Testis (tissue), 3 donors: Measurements from ENCODE around the gene PRR5L. TPM values are rescaled to one million over a fixed set of nuclear protein-coding genes. Genes with fewer than 3 reads are reported as not detected.

Source experiments
- DNase-seq: peaks from one replicate; pipeline ENCODE4 v3.0.0-alpha.2; 2019
- H3K27ac ChIP-seq, 2 donors: fragments of 200-600 bp; sonication (generic); one replicate each; pipeline ENCODE4 v1.5.1; 2019
- H3K27me3 ChIP-seq: fragments of 200-600 bp; sonication (generic); one replicate; pipeline ENCODE4 v1.5.1; 2019
- H3K36me3 ChIP-seq: fragments of 200-600 bp; sonication (generic); one replicate; pipeline ENCODE4 v1.5.1; 2017; ENCODE audit warnings: low read depth; ENCODE audit errors: missing control alignments
- H3K4me1 ChIP-seq: fragments of 200-600 bp; sonication (generic); one replicate; pipeline ENCODE4 v1.5.1; 2019
- H3K4me3 ChIP-seq, 2 donors: fragments of 200-600 bp; sonication (generic); one replicate each; pipeline ENCODE4 v1.5.1; 2017 to 2019
- H3K9me3 ChIP-seq: fragments of 200-600 bp; sonication (generic); one replicate; pipeline ENCODE4 v1.5.1; 2017
- POLR2A ChIP-seq: fragments of 450-650 bp; IDR thresholded peaks from one replicate; pipeline ENCODE4 v1.6.1; 2017; ENCODE audit warnings: antibody characterized with exemption, mild to moderate bottlenecking, moderate library complexity
- WGBS, 2 donors: methylation state at CpG; one replicate each; pipeline ENCODE4 v1.1.5; 2018; 5-methylcytosine and 5-hydroxymethylcytosine counted together
- intact Hi-C: fragments of 100-400 bp; cut with DNase I; formaldehyde crosslinking; loops from one replicate; pipeline ENCODE4 v1.15.1; 2023; ENCODE audit warnings: low total_unique reads
- polyA plus RNA-seq: library from polyadenylated mRNA; stranded (reverse); fragments of 350-450 nt; fragmentation: Illumina TruSeq; extraction: RNeasy Lipid Tissue Mini Kit (QIAGEN cat#74804); gene quantifications from one replicate; pipeline ENCODE4 v1.2.3, GENCODE V29; 2014; ENCODE audit warnings: low read depth, low replicate concordance; ENCODE audit not compliant: insufficient read depth
- total RNA-seq, 2 donors: library from RNA; depleted of rRNA; stranded (reverse); fragments of >200 nt; gene quantifications; one replicate each; pipeline ENCODE4 v1.2.3, GENCODE V29; 2016
- TF ChIP-seq, protein P1 (sequence below), 3 experiments: fragments of 450-650 bp in 2 of 3; fragments of 200-600 bp in 1 of 3; sonication (generic) in 1 of 3; IDR thresholded peaks; one replicate each; pipeline ENCODE4 v1.5.1; 2016 to 2019; ENCODE audit warnings: antibody characterized with exemption in 3 of 3, mild to moderate bottlenecking in 2 of 3, moderate library complexity in 1 of 3

PRR5L gene
- total and polyA plus RNA-seq, 3 donors from 2014 or later: 8.1 to 15.4 (median 14.7) TPM

DNA sequence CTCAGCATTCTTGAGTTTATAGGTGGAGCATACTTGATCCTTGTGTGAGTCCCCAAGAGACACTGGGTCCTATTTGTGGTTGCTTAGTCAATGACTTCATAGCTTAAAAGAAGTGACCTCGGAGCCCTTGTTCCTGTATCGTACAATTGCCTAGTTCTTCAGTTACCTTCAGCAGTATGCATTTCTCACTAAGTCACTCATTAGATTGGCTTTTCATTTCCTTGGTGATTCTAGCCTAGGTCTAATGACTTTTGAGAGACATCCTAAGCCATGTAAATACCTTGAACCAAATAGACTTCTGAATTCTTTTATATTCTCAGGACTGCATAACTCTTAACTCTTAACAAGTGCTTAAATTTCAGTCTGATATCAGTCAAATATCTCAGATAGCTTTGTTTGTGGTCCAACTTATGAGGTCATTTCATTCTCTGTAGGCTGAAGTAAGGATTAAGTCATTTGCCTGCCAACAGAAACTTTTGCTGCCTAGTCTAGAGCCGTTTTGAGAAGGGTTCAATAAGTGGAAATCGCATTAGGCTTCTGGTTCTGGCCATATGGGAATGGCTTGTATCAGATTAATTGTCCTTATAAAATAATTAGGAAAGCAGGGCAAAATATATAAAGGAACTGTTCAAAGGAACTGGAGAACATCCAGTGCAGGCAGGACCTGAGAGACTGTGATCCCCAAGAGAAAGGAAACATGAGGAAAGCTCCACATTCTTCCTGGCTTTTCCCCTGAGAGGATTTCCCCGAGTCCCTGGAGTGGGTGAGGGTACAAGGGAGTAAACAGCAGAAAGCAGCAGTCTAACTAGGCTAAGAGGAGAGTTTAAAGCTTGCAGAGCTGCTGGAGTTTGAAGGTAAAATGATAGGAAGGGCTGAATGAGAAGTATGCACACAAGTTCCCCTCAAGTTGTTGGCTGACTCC is 174.1 kb downstream of the PRR5L start:
- no peak for DNase-seq
- Histone ChIP-seq H3K4me1 (no peaks in the 10 kb centered on the region), H3K27me3 (no peaks in the 10 kb centered on the region), H3K27ac (no peak overlapping the region), H3K36me3 (no peaks in the 10 kb centered on the region), H3K4me3 (no peak overlapping the region), H3K9me3 (no peaks in the 10 kb centered on the region)
- intact Hi-C loops: no loop called here
- WGBS, 2 donors: 67 to 69% methylated on average over 5 of the region's 5 CpGs
- no peak for TF ChIP-seq POLR2A
- TF ChIP-seq, protein P1, sequence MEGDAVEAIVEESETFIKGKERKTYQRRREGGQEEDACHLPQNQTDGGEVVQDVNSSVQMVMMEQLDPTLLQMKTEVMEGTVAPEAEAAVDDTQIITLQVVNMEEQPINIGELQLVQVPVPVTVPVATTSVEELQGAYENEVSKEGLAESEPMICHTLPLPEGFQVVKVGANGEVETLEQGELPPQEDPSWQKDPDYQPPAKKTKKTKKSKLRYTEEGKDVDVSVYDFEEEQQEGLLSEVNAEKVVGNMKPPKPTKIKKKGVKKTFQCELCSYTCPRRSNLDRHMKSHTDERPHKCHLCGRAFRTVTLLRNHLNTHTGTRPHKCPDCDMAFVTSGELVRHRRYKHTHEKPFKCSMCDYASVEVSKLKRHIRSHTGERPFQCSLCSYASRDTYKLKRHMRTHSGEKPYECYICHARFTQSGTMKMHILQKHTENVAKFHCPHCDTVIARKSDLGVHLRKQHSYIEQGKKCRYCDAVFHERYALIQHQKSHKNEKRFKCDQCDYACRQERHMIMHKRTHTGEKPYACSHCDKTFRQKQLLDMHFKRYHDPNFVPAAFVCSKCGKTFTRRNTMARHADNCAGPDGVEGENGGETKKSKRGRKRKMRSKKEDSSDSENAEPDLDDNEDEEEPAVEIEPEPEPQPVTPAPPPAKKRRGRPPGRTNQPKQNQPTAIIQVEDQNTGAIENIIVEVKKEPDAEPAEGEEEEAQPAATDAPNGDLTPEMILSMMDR (IDR thresholded peaks at IDR 0.05): no peak

DNA sequence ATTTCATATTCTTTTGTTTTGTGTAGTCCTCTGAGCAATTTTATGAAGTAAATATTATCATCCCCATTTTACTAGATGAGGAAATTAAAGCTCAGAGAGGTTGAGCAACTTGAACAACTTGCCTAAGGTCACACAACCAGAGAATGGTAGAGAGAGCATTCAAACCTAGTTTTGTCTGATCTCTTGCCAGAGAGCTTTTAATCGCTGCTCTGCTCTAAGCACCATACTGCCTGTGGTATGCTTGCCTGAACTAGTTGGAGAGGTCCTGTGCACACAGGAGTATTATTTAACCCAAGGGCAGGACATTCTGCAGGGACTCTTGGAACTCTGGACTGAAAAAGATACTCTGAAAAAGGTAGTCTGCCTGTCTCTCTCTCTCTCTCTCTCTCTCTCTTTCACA is 175.5 kb downstream of the PRR5L start:
- H3K27ac ChIP-seq: no peak overlapping the region
- no peaks in the 10 kb centered on the region for H3K27me3 ChIP-seq
- H3K4me3 ChIP-seq: no peak overlapping the region
- TF ChIP-seq, protein P1 (IDR thresholded peaks at IDR 0.05): no peak
- no peak for TF ChIP-seq POLR2A
- WGBS, 2 donors: 72 to 82% methylated on average over 1 of the region's 1 CpG
- intact Hi-C loops: no loop called here
- H3K4me1 ChIP-seq: no peaks in the 10 kb centered on the region
- DNase-seq: no peak
- no peaks in the 10 kb centered on the region for H3K9me3 ChIP-seq
- no peaks in the 10 kb centered on the region for H3K36me3 ChIP-seq

DNA sequence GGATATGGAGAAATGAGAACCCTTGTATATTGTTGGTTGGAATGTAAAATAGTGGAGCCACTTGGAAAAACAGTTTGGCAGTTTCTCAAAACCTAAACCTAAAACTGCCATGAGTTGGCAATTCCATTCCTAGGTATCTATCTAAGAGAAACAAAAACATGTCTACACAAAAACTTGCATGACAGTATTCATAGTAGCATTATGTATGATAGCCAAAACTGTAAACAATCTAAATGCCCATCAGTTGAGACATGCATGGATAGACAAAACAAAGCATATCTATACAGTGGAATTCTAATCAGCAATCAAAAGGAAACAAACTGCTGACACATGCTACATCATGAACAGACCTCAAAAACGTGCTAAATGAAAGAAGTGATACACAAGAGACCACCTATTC is 179.1 kb downstream of the PRR5L start:
- Histone ChIP-seq H3K27me3 (no peaks in the 10 kb centered on the region), H3K27ac (no peak overlapping the region), H3K4me1 (no peaks in the 10 kb centered on the region), H3K4me3 (no peak overlapping the region), H3K36me3 (no peaks in the 10 kb centered on the region), H3K9me3 (no peaks in the 10 kb centered on the region)
- WGBS, 2 donors: 44% methylated on average over 1 of the region's 1 CpG
- TF ChIP-seq, protein P1 (IDR thresholded peaks at IDR 0.05): no peak
- TF ChIP-seq POLR2A: no peak
- no peak for DNase-seq
- intact Hi-C loops: loop anchor here (5.0 kb wide), 1 partner anchor 168 kb away; no protein-coding TSS in a partner anchor

DNA sequence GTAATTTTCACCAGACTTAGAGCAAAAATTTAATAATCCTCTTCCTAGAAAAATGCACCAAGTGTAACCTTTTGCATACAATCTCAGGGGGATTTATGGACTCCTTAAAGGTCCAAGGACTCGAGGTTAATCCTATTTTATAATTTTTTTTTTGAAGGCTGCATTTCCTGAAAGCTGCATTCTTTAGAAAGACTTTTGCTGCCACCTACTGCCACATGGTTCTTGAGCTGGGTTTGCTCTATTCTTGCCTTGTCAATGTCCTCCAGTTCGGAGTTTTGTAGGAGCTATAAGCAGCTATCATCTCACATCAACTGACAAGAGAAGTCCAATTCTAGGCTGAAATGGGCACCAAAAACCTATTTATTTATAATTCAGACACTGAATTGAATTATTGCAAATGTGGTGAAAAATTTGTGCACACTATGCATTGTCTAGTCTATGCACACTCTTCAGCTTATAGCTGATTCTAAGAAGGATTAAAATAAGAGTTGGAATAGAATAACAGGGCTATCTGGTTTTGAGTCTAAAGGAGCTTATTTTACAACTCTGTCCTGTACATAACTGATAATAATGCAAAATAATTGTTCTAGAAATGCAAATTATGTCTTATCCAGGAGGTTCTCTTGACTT is 182.7 kb downstream of the PRR5L start:
- DNase-seq: peak; percentile 60
- intact Hi-C loops: loop anchor here (5.0 kb wide), 1 partner anchor 172 kb away; no protein-coding TSS in a partner anchor
- no peaks in the 10 kb centered on the region for H3K4me1 ChIP-seq
- 32 to 46% methylated on average over 2 of the region's 2 CpGs for WGBS, 2 donors
- TF ChIP-seq, protein P1 (IDR thresholded peaks at IDR 0.05): peak; percentile 11 to 41 (median 35)
- no peak for TF ChIP-seq POLR2A
- no peaks in the 10 kb centered on the region for H3K9me3 ChIP-seq
- H3K36me3 ChIP-seq: no peaks in the 10 kb centered on the region
- H3K27ac ChIP-seq: no peak overlapping the region
- H3K4me3 ChIP-seq: no peak overlapping the region
- no peaks in the 10 kb centered on the region for H3K27me3 ChIP-seq
